NCI-H146 treated with DMSO at 0.1 percent for 48 hours (cell line): ENCODE results near the gene CYP2S1.
A peak's percentile ranks its signal among the peaks of the same experiment; 100 is the strongest.

Experiments used
- DNase-seq: peaks from one replicate; lab custom pipeline; 2025; ENCODE audit not compliant: unreplicated experiment; lab: John Stamatoyannopoulos, UW

The CYP2S1 gene

DNA sequence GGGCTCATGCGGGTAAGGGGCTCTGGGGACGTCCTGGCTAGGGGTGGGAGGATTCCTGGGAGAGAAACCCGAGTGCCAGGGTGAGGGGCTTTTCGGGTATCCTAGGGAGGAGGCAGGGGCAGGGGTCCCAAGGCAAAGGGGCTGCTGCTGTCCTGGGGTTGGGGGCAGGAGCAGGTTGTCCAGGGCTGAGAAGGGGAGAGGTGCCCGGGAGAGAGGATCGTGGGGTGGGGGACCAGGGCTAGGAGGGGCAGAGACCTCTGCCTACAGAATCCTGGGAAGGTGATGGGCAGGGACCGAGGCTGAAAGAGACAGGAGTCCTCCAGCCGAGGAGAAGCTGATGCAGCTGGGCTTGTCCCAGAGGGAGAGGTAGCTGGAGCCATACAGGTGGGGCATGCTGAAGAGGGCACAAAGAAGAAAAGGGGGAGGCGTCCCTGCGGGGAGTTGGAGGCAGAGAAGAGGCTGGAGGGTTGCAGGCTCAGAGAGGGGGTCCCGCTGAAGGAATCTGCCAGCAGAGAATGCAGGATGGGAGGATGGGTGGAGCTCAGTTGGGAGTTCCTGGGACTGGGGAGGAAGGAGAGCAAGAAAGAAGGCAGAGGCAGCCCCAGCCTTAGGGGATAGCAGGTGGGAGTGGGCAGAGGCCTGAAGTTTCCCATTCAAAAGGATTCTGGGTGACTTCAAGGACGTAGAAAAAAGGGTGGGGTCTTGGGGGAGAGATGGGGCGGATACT, 574 bp downstream of the CYP2S1 start:
- DNase-seq = no peak

DNA sequence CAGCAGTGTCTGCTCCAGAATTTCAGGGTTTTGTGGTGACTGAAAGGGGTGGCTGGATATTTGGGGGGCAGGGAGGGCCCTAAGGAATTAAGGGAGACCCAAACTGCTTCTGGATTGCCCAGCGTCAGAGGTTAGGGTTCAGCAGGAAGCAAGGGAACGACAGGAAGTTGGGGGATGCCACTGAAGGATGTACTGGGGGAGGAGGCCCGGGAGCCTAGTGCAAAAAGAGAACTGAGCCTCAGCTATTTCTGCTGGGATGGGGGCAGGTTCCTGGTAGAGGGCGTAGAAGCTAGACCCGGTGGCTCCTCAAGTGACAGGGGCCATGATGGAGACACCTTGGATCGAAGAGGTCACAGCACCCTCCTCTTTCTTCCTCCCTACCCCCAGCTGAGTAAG, 1.1 kb downstream of the CYP2S1 start:
- DNase-seq = no peak

- DNase-seq = no peak
Observed at GRCh38 chr19:41195675-41196497, 2.9 kb downstream of the CYP2S1 start.

DNA sequence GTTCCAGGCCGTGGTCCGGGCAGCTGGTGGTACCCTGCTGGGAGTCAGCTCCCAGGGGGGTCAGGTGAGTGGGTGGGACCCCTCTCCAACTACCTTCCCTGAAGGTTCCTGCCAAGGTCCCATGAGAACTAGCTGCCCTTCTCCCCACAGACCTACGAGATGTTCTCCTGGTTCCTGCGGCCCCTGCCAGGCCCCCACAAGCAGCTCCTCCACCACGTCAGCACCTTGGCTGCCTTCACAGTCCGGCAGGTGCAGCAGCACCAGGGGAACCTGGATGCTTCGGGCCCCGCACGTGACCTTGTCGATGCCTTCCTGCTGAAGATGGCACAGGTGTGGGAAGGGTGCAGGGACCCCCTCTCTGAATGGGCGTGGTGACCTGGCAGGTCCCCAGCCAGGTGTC, 5.5 kb downstream of the CYP2S1 start:
- no peak for DNase-seq

DNA sequence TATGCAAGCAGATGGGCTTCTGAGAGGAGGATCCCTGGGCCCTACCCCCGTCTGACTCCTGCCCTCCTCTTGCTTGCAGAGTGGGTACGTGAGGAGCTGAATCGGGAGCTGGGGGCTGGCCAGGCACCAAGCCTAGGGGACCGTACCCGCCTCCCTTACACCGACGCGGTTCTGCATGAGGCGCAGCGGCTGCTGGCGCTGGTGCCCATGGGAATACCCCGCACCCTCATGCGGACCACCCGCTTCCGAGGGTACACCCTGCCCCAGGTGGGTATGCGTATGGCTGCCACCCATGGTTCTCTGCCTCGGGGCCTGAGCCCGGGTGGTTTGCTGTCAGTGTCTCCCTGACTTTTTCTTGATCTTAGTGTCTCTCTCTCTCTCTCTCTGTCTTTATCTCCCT, 10.4 kb downstream of the CYP2S1 start:
- no peak for DNase-seq

DNA sequence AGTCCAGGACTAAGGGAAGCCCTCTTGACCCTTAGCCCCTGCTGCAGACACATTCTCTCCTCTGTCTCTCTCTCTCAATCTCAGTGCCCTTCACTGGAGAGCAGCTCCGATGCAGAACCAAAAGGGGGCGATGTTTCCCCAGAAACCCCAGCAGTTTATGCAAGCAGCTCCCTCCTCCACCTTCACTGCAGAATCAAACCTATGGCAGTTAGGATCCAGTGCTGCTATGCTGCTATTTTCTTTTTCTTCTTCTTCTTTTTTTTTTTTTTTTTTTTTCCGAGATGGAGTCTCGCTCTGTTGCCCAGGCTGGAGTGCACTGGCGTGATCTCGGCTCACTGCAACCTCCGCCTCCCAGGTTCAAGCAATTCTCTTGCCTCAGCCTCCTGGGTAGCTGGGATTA, 11.3 kb downstream of the CYP2S1 start:
- peak; percentile 17 for DNase-seq

- no peak for DNase-seq
Observed at GRCh38 chr19:41205995-41206394, 13.0 kb downstream of the CYP2S1 start.

- no peak for DNase-seq
Observed at GRCh38 chr19:41206456-41206855, 13.4 kb downstream of the CYP2S1 start.

- DNase-seq = no peak
Observed at GRCh38 chr19:41206926-41207750, 14.1 kb downstream of the CYP2S1 start.

GRCh38 chr19:41214161-41214560, 21.1 kb downstream of the CYP2S1 start:
- no peak for DNase-seq

GRCh38 chr19:41217741-41218140, 24.7 kb downstream of the CYP2S1 start:
- DNase-seq = no peak

DNA sequence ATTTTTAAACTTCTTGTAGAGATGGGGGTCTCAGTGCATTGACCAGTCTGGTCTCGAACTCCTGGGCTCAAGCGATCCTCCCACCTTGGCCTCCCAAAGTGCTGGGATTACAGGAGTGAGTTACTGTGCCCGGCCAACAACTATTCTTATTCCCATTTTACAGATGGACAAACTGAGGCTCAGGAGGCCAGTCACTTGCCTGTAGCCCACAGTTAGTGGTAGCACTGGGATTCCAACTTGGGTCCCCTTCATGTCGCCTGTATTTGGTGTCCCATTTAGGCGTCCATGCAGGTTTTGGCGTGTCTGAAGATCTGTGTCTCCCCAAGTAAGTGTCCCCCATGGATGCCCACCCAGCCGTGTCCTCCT, 25.2 kb downstream of the CYP2S1 start:
- no peak for DNase-seq

DNA sequence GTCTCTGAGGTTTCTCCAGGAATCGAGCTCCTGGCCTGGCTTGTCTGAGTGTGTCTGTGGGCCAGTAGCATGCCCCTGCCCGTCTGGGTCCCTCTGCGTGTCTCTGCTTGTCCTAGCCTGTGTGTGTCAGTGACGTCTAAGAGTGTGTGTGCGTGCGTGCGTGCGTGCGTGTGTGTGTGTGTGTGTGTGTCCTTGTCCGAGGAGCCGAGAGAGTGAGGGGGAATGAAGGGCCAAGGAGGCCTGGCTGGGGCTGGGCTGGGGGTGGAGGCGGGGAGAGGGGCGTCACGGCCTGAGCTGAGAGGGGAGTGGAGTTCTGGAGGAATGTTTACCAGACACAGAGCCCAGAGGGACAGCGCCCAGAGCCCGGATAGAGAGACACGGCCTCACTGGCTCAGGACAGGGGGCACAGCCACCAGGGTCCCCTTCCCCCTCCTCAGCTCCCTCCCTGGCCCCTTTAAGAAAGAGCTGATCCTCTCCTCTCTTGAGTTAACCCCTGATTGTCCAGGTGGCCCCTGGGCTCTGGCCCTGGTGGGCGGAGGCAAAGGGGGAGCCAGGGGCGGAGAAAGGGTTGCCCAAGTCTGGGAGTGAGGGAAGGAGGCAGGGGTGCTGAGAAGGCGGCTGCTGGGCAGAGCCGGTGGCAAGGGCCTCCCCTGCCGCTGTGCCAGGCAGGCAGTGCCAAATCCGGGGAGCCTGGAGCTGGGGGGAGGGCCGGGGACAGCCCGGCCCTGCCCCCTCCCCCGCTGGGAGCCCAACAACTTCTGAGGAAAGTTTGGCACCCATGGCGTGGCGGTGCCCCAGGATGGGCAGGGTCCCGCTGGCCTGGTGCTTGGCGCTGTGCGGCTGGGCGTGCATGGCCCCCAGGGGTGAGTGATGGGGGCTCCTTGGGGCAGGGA, 25.8 kb downstream of the CYP2S1 start, which contains the start of gene AXL:
TSS of gene AXL (plus strand) at position 609 of the 893 bp plus-strand sequence. CDS start at position 779, 170 bp downstream.
- DNase-seq = no peak

DNA sequence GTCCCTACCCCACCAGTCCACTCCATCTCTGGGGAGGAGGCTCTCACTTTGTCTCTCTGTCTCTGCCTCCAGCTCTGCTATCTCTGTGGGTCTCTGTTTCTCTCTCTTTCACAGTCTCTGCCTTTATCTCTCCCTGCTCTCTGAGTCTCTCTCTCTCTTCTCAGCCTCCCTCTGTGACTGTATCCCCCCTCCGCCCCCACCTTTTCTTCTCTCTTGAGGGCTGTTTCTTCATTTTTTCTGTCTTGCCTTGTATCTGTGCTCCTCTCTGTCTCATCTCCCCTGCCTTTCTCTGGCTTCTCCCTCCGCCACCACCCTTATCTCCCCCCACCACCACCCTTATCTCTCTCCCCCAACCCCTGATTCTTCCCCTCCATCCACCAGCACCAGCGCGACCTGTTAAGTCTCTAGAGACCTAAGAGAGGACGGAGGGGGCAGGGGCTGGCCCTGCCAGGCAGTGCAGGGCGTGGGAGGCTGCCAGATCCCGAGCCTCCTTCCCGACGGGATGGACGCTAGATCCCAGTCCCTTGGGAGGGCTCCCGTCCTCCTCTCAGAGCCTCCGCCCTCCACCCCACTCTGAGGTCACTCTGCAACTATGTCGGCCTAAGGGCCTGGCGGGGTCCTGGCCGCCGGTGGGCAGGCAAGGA, 27.0 kb downstream of the CYP2S1 start:
- no peak for DNase-seq

DNA sequence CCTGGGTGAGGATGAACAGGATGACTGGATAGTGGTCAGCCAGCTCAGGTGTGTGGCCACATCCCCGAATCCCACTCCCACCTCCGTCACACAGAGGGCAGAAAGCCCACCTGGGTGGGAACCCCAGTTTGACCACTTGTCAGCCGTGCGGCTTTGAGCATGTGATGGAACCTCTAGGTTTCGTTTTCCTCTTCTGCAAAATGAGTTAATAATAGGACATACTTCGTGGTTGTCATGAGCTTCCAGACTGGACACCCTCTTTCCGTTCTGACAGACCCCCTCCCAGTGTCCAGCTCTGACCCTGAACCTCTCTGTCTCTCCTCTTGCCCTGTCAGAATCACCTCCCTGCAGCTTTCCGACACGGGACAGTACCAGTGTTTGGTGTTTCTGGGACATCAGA, 27.8 kb downstream of the CYP2S1 start:
- no peak for DNase-seq

GRCh38 chr19:41221514-41222205, 28.6 kb downstream of the CYP2S1 start:
- no peak for DNase-seq

GRCh38 chr19:41222240-41222639, 29.2 kb downstream of the CYP2S1 start:
- no peak for DNase-seq

- DNase-seq = no peak
Observed at GRCh38 chr19:41223431-41224234, 30.6 kb downstream of the CYP2S1 start.

DNA sequence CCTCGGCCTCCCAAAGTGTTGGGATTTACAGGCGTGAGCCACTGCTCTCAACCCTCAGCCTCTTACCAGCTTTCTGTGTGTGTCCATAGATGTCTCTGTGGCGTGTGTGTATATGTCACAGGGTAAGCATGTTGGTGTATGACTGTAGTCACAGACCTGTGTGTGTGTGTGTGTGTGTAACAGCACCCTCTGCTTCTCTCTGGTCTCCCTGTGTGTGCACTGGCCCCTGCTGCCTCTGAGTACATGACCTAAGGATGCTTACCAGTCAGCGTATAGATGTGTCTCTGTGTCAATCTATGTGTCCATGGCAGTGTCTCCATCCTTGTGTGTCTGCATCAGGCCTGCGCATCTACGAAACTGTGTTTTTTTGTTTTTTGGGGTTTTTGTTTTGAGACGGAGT, 31.6 kb downstream of the CYP2S1 start:
- DNase-seq = no peak
